ENCODE data around the gene ARHGEF33.

Gene ARHGEF33

DNA sequence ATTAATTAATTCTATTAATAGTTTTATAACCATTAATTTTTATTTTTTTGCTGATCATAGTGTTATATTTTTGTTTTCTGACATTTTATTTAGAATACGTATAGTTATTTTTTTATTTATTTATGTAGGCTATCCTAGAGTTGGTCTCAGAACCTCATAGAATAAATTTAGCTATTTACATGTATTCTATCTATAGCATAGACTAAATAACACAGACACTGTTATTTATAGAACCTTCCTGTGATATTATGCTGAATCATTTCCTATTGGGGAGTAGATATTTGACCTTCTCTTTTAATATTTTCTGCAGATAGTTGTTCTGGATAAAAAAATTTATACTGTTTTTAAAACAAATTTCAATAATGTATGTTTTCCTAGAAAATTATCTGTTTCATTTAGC is 20.2 kb downstream of the ARHGEF33 start:
- TF ChIP-seq, protein P1, sequence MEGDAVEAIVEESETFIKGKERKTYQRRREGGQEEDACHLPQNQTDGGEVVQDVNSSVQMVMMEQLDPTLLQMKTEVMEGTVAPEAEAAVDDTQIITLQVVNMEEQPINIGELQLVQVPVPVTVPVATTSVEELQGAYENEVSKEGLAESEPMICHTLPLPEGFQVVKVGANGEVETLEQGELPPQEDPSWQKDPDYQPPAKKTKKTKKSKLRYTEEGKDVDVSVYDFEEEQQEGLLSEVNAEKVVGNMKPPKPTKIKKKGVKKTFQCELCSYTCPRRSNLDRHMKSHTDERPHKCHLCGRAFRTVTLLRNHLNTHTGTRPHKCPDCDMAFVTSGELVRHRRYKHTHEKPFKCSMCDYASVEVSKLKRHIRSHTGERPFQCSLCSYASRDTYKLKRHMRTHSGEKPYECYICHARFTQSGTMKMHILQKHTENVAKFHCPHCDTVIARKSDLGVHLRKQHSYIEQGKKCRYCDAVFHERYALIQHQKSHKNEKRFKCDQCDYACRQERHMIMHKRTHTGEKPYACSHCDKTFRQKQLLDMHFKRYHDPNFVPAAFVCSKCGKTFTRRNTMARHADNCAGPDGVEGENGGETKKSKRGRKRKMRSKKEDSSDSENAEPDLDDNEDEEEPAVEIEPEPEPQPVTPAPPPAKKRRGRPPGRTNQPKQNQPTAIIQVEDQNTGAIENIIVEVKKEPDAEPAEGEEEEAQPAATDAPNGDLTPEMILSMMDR (IDR thresholded peaks at IDR 0.05; ENCODE audit: low read depth, low read length) = no peak
- H3K4me3 ChIP-seq (ENCODE audit: low read depth, low read length) = no peak overlapping the region

DNA sequence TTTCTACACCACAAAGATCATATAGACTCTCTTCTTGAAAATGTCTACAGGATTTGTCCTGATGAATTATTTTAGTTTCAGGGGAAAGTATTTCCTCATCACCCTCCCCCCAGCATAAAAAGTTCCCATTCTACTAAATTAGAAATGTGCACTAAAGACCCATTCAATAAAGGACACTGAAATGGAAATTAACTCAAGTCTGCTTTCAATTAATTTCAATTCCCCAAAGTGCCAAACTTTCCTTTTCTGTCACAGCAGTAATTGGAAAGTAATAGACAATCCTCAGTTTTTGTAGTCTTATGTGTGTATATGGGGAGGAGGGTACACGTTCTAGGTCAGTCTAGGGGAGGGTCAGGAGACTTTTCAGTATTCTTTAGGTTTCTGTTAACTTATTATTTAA is 21.5 kb downstream of the ARHGEF33 start:
- TF ChIP-seq, protein P1 (IDR thresholded peaks at IDR 0.05; ENCODE audit: low read depth, low read length) = no peak
- no peak overlapping the region for H3K4me3 ChIP-seq (ENCODE audit: low read depth, low read length)

DNA sequence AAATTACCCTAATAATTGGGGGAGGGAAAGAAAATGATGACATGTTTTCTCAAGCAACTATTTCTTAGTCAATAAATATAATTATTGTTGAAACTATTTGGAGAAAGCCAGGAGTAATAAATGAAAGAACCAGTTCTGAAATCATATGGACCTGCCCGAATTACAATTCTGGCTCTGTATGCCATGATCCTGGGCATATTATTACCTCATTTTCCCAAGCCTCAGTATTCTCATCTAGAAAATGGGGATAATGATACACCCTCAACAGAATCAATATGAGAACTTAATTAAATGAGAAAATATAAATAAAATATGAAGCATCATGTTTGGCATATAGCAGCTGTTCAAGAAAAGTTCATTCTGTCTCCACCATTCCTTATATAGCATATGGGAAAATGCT is 22.9 kb downstream of the ARHGEF33 start:
- no peak overlapping the region for H3K4me3 ChIP-seq (ENCODE audit: low read depth, low read length)
- TF ChIP-seq, protein P1 (IDR thresholded peaks at IDR 0.05; ENCODE audit: low read depth, low read length) = no peak

DNA sequence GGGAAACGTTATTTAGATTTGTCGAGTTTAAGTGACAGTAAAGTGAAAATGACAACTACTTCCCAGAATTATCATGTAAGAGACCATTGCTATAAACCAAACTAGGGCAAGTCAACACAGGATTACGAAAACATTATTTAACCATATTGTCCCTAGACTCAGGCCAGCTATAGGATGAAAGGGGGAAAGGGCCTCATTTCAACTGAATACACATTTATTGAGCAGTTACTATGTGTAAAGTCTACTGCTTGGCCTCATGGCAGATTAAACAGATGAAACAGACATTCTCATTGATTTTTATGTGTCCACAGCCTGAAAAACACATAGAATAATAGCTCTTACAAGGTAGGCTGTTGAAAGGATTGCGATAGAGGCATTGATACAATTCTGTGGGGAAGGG is 32.7 kb downstream of the ARHGEF33 start:
- TF ChIP-seq, protein P1 (IDR thresholded peaks at IDR 0.05; ENCODE audit: low read depth, low read length) = no peak
- H3K4me3 ChIP-seq (ENCODE audit: low read depth, low read length) = no peak overlapping the region

DNA sequence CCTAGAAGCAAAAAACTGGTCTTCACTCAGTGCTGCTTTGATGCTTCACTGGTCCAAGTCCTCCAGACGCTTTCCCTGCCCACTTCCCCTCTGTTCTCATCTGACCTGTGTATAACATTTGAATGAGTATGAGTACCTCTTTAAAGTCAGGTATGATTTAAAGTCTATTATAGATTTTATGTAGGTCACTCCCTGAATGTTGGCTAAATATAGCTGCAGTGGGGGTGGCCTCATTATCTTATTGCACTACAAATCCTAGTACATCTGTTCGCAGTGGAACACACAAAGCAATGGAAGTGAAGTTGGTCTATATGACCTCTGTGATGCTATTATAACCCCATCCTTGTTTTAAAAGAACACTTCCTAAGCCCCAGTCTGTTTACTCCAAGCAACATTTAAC is 33.2 kb downstream of the ARHGEF33 start:
- TF ChIP-seq, protein P1 (IDR thresholded peaks at IDR 0.05; ENCODE audit: low read depth, low read length) = no peak

DNA sequence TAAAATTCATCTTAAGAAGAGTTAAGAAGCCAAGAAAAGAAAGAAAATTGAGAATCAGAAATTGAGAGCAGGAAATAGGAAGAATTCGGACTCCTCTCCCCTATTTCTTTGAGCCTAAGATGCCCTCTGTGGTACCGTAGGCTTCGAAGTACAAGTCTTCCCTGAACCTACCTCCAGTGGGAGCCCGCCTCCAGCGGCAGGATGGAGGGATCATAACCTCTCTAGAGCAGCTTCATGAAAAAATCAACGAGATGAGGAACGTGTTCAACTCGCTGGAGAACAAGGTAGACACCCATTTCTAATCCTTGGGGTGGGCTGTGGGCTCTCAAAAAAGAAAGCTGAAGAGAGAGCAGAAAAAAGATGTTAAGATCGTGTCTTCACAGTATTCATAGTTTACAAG is 36.3 kb downstream of the ARHGEF33 start:
- H3K4me3 ChIP-seq (ENCODE audit: low read depth, low read length) = no peak overlapping the region
- TF ChIP-seq, protein P1 (IDR thresholded peaks at IDR 0.05; ENCODE audit: low read depth, low read length) = no peak

More for the DNA sequence above, 33.2 kb downstream of the ARHGEF33 start:
- no peak overlapping the region for H3K4me3 ChIP-seq (ENCODE audit: low read depth, low read length)

DNA sequence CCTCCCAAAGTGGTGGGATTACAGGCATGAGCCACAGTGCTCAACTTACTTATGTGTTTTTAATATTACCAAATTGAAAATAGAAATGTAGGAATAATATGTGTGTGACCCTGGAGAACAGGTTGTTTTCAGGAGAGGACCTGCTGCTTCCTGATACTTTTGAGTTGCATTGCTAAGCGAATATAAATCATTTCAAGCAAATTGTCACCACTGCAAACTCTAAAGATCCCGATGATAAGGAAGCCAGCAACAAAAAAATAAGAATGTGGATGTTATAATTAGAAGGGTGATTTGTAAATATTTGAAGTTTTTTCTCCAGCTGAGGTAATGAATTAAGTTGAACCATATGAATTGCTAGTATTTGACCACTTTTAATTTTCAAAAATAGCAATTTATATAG is 40.9 kb downstream of the ARHGEF33 start:
- TF ChIP-seq, protein P1 (IDR thresholded peaks at IDR 0.05; ENCODE audit: low read depth, low read length) = no peak

More for the DNA sequence above, 40.9 kb downstream of the ARHGEF33 start:
- no peak overlapping the region for H3K4me3 ChIP-seq (ENCODE audit: low read depth, low read length)
